Activated CD4-positive, alpha-beta T cell treated with anti-CD3 and anti-CD28 coated beads for 48 hours (primary cell): ENCODE measurements around the gene POLR1G.
"Not testable (repeated sequence)": the region's sequence is repeated elsewhere in the genome, so short reads cannot be mapped to it uniquely, and the experiment has no call there.

Experiments
- DNase-seq: peaks from one replicate; pipeline ENCODE4 v3.0.0-alpha.2; 2020

The POLR1G gene

DNA sequence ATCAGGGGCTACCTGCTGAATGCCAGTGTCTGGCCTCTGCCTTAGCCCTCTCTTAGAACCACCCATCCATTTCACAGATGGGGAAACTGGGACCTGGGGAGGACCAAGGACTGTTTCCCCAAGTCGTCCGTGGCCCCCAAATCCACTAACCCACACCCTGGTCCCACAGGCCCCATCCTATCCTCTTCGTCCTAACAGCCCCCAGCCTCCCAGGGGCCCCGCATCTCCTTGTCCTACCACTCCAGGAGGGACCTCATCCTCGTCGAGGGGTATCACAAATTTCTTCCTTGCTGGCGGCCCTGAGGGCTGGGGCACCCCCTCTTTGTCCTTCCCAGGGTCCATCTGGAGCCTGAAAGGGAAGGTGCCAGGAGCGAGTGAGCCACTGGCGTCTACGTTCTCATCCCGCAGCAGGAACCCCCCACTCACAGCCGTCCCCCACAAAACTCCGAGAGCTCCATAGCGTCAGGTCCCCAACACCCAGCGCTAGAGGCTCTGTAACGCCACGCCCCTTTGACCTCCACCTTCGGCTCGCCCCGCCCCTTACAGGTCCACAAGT, 16.7 kb downstream of the POLR1G start:
- DNase-seq, result peak; percentile 94

DNA sequence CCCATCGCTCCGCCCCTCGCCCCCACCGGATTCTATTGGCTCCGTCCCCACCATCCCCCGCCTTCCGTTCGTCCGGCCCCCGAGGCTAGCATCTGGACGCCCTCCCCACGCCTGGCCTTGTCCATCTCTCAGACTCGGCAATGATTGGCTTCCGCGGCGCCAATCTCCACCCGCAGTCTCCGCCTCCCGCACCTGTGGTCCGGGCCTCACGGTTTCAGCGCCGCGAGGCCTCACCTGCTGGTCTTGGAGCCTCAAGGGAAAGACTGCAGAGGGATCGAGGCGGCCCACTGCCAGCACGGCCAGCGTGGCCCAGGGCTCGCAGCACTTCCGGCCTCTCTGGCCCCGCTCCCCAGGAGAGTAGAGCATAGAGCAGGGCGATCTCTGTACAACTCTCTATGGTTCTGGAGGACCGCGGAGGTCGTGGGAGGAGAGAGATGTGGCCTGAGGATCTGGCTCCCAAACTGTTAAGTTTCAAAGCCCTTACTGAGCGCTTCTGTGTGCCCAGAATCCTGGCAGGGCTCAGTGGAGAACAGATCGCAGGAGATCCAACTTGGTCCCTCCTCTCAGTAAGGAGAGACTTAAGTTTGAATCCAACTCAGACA, 17.2 kb downstream of the POLR1G start, which contains the start of gene ERCC1:
Gene ERCC1, minus strand, starts transcription at position 329 of the 602 bp plus-strand sequence. CDS start 543 bp downstream, outside the sequence.
- peak; percentile 83 for DNase-seq

DNA sequence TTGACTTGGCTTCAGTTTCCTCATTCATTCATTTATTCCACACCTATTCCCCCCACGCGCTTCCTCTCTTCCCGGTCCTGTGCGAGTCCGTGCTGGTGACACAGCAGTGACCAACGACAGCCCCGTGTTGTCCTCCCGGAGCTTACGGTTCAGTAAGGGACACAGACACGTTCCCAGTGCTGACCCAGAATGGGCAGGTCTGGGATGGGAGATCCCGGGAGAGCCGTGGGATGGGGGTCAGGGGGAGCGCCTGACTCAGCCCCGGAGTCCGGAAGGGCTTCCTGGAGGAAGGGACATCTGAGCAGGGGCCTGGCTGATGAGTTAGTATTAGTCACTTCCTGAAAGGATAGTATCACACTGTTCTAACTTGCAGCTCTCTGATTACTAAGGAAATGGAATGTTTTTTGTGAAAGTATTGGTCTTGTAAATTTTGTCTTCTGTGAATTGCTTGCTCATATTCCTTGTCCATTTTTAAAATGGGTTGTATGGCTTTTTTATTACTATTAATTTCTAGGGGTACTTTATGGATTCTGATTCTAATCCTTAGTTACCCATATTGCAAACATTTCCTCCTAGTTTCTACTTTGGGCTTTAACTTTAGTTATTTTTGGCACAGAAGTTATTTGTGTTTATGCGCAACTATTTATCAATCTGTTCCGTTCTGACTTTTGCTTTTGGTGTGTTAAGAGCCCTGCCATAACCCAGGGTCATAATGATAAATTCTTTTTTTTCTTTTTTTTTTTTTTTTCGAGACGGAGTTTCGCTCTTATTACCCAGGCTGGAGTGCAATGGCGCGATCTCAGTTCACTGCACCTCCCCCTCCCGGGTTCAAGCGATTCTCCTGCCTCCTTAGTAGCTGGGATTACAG, 18.0 kb downstream of the POLR1G start:
- DNase-seq, result peak; percentile 61

DNA sequence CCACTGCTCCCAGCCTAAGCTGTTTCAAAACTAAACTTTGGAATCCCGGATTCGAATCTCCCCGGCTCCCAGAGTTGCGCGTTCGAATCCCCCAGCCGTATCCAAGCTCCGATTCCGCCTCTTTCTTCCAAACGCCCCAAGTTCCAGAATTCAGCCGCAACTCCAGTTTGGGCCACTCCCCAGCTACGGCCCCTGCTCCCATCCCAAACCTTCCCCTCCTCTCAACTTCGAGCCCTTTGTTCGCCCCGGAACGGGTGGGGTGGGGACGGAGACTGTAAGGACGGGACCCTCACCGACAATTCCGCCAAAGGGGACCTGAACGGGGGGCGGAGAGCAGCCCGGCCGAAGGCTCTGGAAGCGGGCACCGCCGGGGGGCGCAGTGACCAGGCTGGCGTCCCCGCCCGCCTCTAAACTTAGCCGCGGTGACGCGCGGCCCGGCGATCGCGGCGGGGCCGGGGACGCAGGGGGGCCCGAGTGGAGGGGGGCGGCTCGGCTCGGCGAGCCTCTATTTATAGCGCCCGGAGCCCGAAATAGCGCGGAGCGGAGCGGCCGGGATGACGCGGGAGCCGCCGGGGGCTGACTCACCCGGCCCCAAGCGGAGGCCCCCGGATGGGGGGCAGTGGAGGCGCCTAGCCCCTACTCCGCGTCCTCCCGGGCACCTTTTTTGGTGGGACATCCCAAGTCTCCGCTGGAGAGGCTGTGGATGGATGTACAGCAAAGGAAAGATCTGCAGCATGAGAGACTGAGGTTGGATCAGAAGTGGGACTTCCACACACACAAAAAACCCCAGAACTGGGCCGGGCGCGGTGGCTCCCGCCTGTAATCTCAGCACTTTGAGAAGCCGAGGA, 22.2 kb downstream of the POLR1G start:
- DNase-seq, result peak; percentile 29

DNA sequence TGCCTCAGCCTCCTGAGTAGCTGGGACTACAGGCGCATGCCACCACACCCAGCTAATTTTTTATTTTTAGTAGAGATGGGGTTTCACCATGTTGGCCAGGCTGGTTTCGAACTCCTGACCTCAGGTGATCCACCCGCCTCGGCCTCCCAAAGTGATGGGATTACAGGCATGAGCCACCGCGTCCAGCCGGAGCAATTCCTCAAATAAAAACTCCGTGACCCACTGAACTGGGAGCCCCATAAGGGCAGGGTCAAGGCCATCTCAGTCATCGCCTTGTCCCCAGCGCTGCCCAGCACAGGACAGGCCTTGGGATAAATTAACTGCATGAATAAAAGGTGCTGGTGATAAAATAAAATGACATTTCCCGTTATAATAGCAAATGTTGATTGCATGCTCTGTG, 23.5 kb downstream of the POLR1G start:
- DNase-seq, result not testable (repeated sequence)

DNA sequence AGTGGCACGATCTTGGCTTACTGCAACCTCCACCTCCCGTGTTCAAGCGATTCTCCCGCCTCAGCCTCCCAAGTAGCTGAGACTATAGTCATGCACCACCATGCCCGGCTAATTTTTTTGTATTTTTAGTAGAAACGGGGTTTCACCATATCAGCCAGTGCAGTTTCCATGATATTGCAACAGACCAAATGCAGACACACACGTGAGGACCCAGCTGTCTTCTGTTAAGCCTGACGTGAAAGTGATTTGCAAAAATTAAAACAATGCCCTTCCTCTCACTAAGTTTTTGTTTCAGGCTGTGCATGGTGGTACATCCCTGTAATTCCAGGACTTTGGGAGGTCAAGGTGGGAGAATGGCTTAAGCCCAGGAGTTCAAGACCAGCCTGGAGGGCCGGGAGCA, 24.6 kb downstream of the POLR1G start:
- DNase-seq, result not testable (repeated sequence)

DNA sequence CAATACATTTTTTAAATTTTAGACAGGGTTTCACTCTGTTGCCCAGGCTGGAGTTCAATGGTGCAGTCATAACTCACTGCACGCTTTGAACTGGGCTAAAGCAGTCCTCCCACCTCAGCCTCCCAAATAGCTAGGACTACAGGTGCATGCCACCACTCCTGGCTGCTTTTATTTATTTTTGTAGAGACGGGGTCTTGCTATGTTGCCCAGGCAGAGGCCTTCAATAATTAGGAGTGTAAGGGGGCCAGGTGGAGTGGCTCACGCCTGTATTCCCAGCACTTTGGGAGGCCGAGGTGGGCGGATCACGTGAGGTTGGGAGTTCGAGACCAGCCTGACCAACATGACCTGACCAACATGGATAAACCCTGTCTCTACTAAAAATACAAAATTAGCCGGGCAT, 26.1 kb downstream of the POLR1G start:
- not testable (repeated sequence) for DNase-seq

DNA sequence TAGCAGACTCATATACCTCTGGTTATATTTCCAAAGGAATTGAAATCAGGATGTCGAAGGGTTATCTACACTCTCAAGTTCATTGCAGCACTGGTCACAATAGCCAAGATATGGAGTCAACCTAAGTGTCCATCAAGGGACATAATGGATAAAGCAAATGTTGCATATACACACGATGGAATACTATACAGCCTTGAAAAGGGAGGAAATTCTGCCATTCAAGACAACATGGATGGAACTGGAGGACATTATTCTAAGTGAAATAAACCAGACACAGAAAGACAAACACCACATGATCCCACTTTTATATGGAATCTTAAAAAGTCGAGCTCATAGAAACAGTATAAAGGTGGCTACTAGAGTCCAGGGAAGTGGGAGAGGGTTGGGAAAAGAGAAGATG, 30.9 kb downstream of the POLR1G start:
- no peak for DNase-seq

DNA sequence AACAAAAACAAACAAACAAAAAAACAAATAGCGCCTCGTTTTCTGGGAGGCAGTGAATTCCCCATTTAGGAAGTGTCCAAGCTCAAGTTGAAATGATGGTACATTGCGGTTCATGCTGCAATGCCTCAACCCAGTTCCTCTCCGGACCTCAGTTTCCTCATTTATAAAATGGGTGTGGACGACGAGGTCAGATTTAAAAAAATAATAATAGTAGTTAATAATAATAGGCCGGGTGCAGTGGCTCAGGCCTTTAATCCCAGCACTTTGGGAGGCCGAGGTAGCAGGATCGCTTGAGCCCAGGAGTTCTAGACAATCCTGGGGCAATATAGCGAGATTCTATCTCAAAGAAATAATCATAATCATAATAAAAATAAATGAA, 32.7 kb downstream of the POLR1G start:
- DNase-seq, result no peak

DNA sequence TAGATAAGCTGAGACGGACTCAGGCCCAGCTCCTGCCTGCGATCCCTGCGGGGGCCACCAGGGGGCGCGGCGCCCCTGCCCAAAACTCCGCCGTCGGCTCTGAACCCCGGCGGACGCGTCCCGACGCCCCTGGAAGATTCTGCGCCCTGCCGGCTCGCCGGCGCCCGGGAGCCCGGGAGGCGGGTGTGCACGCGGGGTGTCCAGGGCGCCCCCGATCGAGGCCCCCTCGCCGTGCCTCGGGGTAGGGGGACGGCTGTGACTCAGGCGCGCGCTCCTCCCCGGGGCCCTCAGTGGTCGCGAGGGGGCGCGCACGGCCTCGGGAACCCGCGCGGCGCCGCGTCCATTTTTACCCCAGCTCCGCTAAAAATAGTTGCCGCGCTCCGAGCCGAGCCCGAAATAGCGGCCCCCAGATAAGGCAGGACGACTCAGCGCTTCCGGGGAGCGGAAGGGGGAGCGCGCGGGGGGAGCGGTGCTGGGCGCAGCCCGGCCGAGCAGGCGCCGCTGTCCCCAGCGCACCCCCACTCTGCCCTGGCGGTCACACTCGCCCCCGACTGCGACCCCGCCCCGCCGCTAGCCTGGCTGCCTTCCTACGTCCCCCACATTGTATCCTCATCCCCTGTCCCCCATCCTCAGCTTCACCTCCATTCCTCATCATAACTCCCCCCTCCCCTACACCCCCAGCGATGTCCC, 33.3 kb downstream of the POLR1G start:
- peak; percentile 87 for DNase-seq

DNA sequence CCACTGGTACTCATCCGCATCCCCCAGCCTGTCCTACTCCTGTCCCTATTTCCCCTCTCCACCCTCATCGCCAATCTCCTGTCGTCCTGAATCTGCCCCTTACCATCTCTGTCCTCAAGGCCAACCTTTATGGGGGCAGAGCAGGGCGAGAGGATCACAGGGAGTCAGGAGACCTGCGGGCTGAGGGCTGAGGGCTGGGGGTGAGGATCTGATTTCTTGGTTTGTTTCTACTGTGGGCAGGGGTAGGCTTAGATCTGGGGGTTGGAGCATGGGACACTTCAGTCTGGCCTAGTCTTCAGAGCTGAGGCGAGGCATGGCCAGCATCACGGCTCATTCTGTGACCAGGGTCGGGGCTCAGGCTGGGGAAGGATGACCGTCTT, 33.8 kb downstream of the POLR1G start:
- no peak for DNase-seq

DNA sequence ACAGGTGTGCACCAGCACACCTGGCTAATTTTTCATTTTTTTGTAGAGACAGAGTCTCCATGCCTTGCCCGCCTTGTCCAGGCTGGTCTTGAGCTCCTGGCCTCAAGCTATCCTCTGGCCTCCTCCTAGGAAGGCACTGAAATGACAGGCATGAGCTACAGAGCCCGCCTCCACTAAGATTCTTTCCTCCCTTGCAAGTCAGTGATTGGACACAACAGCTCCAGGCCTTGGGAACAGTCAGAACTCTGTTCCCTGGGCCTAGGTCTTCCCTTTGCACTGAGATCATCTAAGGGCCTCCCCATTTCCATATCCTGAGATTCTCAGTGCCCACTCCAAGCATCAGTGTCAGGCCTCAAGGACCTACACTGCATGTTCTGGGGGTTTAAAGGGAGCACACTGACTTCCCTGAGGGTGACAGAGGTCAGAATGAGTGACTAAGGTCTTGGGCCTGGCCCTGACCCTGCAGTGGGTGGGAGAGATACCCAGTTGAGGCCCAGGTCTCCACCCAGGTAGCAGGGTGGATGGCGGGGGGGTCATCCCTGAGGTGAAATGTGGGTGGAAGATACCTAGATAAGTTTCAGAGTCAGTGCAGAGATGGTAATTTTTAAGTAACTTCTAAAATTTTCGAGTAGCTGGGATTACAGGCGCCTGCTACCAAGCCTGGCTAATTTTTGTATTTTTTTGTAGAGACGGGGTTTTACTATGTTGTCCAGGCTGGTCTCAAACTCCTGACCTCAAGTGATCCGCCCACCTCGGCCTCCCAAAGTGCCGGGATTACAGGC, 34.6 kb downstream of the POLR1G start:
- DNase-seq, result no peak

DNA sequence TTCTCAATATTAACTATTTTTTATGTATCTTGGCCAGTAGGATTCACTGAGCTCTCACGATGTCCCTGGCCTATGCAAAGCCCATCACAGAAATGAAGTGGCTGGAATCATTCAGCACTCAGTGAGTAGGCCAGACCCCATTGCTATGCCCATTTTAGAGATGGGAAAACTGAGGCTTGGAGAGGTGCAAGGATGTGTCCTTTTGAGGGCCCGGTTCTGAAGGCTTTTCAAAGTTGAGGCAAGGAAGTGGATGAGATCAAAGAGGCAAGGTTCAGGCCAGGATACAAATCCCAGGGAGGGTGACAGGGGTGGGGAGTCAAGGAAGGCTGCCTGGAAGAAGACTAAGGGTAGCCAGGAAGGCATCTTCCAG, 35.9 kb downstream of the POLR1G start:
- DNase-seq, result no peak

DNA sequence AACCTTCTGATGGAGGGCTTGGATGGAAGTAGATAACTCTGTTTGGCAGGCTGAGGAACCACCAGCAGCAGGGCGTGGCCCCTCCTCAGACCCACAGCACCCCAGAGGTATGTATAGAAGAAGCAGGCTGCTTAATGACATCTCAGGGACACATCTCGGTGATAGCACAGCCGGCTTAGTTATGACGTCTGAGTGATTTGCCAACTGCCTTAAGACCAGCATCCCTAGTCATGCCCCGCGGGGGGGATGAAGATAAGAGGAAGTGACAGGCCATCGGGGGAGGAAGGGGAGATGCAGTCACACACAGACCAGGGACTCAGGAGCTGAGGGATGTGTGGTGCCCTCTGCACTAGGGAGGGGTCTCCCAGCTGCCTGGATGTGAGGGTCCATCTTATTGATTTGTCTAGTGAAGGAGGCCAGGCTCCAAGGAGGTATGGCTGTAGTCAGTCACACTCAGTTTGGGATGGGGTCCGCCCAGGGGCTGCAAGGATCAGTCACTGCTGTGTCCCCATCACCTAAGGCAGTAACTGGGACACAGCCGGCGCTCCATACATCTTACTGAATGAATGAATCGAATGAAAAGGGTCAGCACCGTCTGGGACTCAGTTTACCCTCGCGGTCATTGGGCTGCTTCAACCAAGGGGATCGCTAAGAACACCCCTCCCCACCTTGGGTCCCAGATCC, 36.5 kb downstream of the POLR1G start:
- peak; percentile 56 for DNase-seq

DNA sequence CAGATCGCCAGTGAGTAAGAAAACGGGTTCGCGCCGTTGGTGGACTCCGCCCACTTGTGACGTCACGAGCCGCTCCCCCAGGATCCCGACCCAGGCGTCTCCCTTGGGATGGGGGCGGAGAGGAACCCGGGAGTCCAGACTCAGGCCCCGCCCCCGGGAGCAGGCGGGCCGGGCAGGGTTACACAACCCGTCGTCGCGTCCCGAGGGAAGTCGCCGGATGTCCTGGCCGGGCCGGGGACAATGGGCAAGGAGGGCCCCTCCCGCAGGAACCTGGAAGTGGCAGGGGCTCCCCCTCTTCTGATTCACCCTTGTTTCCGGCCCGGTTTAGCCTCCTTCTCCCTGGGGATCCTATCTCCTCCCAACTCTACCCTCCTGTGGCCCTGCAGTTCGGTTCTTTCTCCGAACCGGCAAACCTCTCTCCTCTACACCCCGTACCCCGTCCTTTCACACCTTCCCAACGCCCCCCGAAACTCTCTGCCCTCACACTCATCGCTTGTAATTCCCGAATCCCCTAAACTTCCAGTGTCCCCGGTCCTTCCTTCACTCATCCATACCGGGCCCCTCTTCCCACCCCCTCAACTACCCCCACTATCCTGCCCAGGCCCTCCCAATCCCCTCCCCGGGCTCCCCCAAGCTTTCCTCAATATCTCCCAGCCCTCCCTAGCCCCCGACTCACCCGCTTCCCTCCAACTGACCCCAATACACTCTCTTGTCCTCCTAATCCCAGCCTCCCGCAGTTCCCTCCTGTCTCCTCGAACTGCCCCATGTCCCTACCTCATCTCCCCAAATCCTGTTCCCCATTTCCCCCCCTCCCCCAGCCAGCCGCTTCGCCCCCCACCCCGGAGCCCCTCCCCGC, 37.2 kb downstream of the POLR1G start:
- DNase-seq, result peak; percentile 65

DNA sequence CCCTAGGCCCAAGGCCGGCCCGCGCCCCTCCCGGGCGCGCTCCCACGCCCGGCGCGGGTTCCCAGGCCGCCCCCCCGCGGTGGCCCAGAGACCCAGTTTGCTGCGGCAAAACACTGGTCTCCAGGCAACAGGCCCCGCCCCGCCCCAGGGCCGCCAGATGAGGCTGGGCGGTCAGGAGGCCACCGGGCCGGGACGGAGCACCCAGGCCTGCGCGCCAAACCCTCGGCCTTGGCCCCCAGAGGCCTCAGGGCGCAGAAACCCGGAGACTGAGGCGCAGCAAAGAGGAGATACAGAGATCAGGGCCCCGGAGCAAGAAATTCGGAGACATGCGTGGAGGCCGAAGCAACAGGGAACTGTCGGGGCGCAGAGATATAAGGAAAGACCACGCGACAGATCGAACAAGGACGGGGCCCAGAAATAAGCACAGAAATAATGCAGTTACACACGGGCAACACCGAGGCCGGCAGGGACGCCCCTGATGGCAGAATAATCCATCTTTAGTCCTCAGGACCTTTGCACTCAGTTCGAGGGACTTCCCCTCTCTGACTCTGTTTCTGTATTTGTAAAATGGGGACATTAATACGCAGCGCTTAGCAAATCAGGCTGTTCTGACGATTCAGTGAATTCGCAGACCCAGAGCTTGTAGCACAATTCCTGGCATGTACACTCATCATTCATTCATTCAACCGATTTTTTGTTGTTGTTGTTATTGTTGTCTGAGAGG, 38.0 kb downstream of the POLR1G start:
- DNase-seq, result peak; percentile 79

DNA sequence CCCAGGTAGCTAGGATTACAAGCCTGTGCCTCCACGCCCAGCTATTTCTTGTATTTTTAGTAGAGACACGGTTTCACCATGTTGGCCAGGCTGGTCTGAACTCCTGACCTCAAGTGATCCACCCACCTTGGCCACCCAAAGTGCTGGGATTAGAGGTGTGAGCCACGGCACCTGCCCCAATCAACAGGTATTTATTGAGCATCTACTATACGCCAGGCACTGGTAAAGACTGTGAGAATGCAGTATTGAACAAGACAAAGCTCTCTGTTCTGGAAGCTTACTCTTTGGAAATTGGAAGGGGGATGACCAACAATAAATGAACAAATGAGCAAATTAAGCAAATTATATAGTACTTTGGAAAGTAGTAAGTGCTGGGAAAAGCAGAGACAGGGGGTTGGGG, 38.7 kb downstream of the POLR1G start:
- DNase-seq, result no peak

DNA sequence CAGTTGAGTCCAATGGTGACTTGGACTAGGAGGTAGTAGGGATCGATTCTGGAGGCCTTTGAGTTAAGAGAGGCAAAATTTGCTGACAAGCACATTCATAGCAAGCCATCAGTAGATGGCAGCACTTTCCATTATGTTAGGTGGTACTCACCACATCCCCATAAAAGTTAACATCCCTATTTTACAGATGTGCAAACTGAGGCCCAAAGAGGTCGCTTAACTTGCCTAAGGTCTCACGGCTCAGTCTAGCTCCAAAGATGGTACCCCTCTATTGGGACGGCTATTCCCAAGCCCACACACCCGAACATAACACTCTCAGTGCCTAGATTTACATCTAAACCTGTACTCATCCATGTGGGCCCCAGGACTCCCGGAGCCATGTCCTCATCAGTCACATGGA, 39.9 kb downstream of the POLR1G start:
- DNase-seq, result no peak

DNA sequence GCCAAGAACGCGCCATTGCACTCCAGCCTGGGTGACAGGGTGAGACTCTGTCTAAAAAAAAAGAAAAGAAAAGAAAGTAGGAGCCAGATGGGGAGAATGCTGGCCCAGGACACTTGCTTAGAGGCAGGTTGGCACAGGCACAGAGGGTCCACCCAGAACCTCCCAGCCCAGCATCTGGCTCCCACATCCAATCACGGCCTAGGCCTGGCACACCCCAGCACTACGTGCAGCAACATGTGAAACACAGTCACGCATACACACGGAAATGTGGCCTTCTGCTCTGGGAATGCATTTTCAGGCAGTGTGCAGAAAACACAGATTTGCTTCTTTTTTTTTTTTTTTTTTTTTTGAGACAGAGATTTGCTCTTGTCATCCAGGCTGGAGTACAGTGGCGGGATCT, 40.5 kb downstream of the POLR1G start:
- no peak for DNase-seq

DNA sequence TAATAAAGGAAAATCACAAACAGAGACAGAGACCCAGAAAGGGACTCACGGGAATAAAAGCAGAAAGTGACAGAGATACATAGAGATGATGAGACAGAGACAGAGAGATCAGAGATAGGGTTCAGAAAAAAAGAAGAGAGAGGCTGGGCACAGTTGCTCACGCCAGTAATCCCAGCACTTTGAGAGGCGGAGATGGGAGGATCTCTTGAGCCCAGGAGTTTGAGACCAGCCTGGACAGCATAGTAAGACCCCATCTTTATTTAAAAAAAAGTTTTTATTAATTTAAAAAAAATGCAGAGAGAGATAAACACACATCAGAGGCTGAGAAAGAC, 41.9 kb downstream of the POLR1G start:
- no peak for DNase-seq
